ENCODE results near the gene ACOT11. TPM values are rescaled to one million over a fixed set of nuclear protein-coding genes. Genes with fewer than 3 reads are reported as not detected.

The ACOT11 gene
- total and polyA plus RNA-seq, 2 of the 13 experiments (the other 11 are each of a cell fraction or from before 2014, with no cell fraction given), result 2.6 to 3.3 TPM

DNA sequence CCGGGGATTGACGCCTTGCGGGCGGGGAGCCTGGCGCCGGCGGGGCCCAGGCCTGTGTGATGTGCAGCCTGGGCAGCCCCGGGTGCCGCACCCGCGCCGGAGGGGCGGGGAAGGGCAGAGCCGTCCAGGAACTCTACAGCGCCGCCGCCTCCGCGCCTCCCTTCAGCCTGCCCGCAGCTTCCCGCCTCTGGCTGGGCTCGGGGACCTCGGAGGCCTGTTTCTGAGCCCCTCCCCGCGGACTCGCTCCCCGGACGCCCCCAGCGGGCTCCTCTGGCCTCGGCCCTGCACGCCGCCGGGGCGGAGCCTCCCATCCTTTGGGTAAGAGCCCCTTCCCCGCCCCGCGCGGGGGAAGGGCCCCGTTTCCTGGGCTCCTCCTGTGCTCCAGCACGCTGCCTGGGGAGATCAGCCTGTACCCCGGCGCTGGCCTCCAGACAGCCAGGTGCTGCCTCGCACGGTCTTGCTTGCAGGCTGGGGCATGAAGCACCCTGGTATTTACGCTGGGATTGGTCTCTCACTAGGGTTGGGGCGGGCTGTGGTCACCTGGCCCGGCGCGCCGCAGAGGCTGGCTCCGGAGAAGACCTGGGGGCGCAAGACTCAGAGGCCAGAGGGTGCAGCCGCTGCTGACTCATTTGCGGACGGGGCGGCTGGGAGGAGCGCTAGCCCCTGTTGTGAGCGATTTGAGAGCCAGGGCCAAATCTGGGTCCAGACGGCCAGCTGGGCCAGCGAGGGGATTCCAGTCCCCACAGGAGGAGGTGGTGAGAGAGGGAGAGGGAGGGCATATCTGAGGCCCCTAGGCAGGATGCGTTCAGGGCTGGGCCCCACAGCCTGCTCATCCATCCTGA, 5.7 kb upstream of the ACOT11 start (continued):
- TF ChIP-seq, protein P1, sequence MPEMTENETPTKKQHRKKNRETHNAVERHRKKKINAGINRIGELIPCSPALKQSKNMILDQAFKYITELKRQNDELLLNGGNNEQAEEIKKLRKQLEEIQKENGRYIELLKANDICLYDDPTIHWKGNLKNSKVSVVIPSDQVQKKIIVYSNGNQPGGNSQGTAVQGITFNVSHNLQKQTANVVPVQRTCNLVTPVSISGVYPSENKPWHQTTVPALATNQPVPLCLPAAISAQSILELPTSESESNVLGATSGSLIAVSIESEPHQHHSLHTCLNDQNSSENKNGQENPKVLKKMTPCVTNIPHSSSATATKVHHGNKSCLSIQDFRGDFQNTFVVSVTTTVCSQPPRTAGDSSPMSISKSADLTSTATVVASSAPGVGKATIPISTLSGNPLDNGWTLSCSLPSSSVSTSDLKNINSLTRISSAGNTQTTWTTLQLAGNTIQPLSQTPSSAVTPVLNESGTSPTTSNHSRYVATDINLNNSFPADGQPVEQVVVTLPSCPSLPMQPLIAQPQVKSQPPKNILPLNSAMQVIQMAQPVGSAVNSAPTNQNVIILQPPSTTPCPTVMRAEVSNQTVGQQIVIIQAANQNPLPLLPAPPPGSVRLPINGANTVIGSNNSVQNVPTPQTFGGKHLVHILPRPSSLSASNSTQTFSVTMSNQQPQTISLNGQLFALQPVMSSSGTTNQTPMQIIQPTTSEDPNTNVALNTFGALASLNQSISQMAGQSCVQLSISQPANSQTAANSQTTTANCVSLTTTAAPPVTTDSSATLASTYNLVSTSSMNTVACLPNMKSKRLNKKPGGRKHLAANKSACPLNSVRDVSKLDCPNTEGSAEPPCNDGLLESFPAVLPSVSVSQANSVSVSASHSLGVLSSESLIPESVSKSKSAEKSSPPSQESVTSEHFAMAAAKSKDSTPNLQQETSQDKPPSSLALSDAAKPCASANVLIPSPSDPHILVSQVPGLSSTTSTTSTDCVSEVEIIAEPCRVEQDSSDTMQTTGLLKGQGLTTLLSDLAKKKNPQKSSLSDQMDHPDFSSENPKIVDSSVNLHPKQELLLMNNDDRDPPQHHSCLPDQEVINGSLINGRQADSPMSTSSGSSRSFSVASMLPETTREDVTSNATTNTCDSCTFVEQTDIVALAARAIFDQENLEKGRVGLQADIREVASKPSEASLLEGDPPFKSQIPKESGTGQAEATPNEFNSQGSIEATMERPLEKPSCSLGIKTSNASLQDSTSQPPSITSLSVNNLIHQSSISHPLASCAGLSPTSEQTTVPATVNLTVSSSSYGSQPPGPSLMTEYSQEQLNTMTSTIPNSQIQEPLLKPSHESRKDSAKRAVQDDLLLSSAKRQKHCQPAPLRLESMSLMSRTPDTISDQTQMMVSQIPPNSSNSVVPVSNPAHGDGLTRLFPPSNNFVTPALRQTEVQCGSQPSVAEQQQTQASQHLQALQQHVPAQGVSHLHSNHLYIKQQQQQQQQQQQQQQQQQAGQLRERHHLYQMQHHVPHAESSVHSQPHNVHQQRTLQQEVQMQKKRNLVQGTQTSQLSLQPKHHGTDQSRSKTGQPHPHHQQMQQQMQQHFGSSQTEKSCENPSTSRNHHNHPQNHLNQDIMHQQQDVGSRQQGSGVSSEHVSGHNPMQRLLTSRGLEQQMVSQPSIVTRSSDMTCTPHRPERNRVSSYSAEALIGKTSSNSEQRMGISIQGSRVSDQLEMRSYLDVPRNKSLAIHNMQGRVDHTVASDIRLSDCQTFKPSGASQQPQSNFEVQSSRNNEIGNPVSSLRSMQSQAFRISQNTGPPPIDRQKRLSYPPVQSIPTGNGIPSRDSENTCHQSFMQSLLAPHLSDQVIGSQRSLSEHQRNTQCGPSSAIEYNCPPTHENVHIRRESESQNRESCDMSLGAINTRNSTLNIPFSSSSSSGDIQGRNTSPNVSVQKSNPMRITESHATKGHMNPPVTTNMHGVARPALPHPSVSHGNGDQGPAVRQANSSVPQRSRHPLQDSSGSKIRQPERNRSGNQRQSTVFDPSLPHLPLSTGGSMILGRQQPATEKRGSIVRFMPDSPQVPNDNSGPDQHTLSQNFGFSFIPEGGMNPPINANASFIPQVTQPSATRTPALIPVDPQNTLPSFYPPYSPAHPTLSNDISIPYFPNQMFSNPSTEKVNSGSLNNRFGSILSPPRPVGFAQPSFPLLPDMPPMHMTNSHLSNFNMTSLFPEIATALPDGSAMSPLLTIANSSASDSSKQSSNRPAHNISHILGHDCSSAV (CRISPR knock-in tag; IDR thresholded peaks at IDR 0.05; ENCODE audit: borderline replicate concordance), result no peak
- TF ChIP-seq ZNF24 (IDR thresholded peaks at IDR 0.05) (no peak), SP2 (CRISPR knock-in tag; IDR thresholded peaks at IDR 0.05) (no peak; the same call in 1 of the 2 replicates), ZNF780A (CRISPR knock-in tag; IDR thresholded peaks at IDR 0.05) (no peak), ZNF761 (CRISPR knock-in tag; conservative IDR thresholded peaks at IDR 0.05) (peak; percentile 67; the same call in 1 of the 2 replicates), ZNF629 (CRISPR knock-in tag; conservative IDR thresholded peaks at IDR 0.05) (no peak; the same call in 1 of the 2 replicates), RARA (CRISPR knock-in tag; IDR thresholded peaks at IDR 0.05) (0 out of 2 replicates have a peak, but pooled peaks have one; percentile 12), CHD2 (IDR thresholded peaks at IDR 0.05; ENCODE audit: low read depth, low read length) (no peak), RAD21 (CRISPR knock-in tag; IDR thresholded peaks at IDR 0.05) (peak; percentile 59; the same call in 1 of the 2 replicates), EEA1 (CRISPR knock-in tag; IDR thresholded peaks at IDR 0.05; ENCODE audit: borderline replicate concordance) (no peak), ZFAT (CRISPR knock-in tag; conservative IDR thresholded peaks at IDR 0.05) (peak; percentile 83; the same call in 1 of the 2 replicates), KLF15 (CRISPR knock-in tag; IDR thresholded peaks at IDR 0.05; ENCODE audit: borderline replicate concordance) (no peak), CBFB (CRISPR knock-in tag; IDR thresholded peaks at IDR 0.05) (peak; percentile 16; the same call in 1 of the 2 replicates)
- TF ChIP-seq, protein P2, sequence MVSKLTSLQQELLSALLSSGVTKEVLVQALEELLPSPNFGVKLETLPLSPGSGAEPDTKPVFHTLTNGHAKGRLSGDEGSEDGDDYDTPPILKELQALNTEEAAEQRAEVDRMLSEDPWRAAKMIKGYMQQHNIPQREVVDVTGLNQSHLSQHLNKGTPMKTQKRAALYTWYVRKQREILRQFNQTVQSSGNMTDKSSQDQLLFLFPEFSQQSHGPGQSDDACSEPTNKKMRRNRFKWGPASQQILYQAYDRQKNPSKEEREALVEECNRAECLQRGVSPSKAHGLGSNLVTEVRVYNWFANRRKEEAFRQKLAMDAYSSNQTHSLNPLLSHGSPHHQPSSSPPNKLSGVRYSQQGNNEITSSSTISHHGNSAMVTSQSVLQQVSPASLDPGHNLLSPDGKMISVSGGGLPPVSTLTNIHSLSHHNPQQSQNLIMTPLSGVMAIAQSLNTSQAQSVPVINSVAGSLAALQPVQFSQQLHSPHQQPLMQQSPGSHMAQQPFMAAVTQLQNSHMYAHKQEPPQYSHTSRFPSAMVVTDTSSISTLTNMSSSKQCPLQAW (CRISPR knock-in tag; IDR thresholded peaks at IDR 0.05), result no peak
- TF ChIP-seq, protein P3, sequence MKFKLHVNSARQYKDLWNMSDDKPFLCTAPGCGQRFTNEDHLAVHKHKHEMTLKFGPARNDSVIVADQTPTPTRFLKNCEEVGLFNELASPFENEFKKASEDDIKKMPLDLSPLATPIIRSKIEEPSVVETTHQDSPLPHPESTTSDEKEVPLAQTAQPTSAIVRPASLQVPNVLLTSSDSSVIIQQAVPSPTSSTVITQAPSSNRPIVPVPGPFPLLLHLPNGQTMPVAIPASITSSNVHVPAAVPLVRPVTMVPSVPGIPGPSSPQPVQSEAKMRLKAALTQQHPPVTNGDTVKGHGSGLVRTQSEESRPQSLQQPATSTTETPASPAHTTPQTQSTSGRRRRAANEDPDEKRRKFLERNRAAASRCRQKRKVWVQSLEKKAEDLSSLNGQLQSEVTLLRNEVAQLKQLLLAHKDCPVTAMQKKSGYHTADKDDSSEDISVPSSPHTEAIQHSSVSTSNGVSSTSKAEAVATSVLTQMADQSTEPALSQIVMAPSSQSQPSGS (CRISPR knock-in tag; IDR thresholded peaks at IDR 0.05), result peak; percentile 19; the same call in 1 of the 2 replicates
- TF ChIP-seq, protein P4, sequence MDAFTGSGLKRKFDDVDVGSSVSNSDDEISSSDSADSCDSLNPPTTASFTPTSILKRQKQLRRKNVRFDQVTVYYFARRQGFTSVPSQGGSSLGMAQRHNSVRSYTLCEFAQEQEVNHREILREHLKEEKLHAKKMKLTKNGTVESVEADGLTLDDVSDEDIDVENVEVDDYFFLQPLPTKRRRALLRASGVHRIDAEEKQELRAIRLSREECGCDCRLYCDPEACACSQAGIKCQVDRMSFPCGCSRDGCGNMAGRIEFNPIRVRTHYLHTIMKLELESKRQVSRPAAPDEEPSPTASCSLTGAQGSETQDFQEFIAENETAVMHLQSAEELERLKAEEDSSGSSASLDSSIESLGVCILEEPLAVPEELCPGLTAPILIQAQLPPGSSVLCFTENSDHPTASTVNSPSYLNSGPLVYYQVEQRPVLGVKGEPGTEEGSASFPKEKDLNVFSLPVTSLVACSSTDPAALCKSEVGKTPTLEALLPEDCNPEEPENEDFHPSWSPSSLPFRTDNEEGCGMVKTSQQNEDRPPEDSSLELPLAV (CRISPR knock-in tag; conservative IDR thresholded peaks at IDR 0.05; ENCODE audit: low read depth), result no peak

Measured in HepG2 (cell line).